Testis (tissue), 2 donors: ENCODE data around the gene THADA.

Source experiments
- CTCF ChIP-seq, 3 experiments: fragments of 450-650 bp in 2 of 3; fragments of 200-600 bp in 1 of 3; sonication (generic) in 1 of 3; IDR thresholded peaks; one replicate each; pipeline ENCODE4 v1.5.1; 2016 to 2019; ENCODE audit warnings: antibody characterized with exemption in 3 of 3, mild to moderate bottlenecking in 2 of 3, moderate library complexity in 1 of 3
- POLR2A ChIP-seq: fragments of 450-650 bp; IDR thresholded peaks from one replicate; pipeline ENCODE4 v1.6.1; 2017; ENCODE audit warnings: antibody characterized with exemption, mild to moderate bottlenecking, moderate library complexity

- TF ChIP-seq POLR2A (no peak), CTCF (IDR thresholded peaks at IDR 0.05) (no peak)
Measured at GRCh38 chr2:43197588-43197896, 398.3 kb downstream of the THADA start.
